Neural cell (in vitro differentiated cells): ENCODE results near the gene ERFL. TPM values are rescaled to one million over a fixed set of nuclear protein-coding genes. Genes with fewer than 3 reads are reported as not detected.

ENCODE experiments used
- H2AFZ ChIP-seq: fragments of 200-600, 300-800 bp; sonication (generic), shearing (Covaris generic); 2 replicates; pipeline ENCODE4 v1.6.0; 2014; ENCODE audit warnings: low read depth, mild to moderate bottlenecking, antibody characterized with exemption, low read length, moderate library complexity
- H3F3A ChIP-seq: fragments of 200-600 bp; shearing (Covaris generic); 2 replicates; pipeline ENCODE4 v1.6.1; 2016; ENCODE audit warnings: mild to moderate bottlenecking, moderate library complexity, mixed read lengths, antibody characterized with exemption, low read length; ENCODE audit not compliant: insufficient read depth, poor library complexity, severe bottlenecking
- H3K27ac ChIP-seq: fragments of 200-600, 300-800 bp; sonication (generic), shearing (Covaris generic); 2 replicates; pipeline ENCODE4 v1.5.1; 2014; ENCODE audit warnings: mild to moderate bottlenecking, low read length, moderate library complexity
- H3K27me3 ChIP-seq: fragments of 300-800, 200-600 bp; sonication (generic), shearing (Covaris generic); 2 replicates; pipeline ENCODE4 v1.6.0; 2014; ENCODE audit warnings: mild to moderate bottlenecking, low read depth, low read length, moderate library complexity; ENCODE audit not compliant: insufficient read depth
- H3K36me3 ChIP-seq: fragments of 300-800, 200-600 bp; sonication (generic), shearing (Covaris generic); 2 replicates; pipeline ENCODE4 v1.5.1; 2014; ENCODE audit warnings: mild to moderate bottlenecking, antibody characterized with exemption, low read length, moderate library complexity; ENCODE audit not compliant: insufficient read depth
- H3K4me2 ChIP-seq: fragments of 300-800, 200-600 bp; sonication (generic), shearing (Covaris generic); 2 replicates; pipeline ENCODE4 v1.6.0; 2014; ENCODE audit warnings: mild to moderate bottlenecking, low read length
- H3K4me3 ChIP-seq: fragments of 300-800, 200-600 bp; sonication (generic), shearing (Covaris generic); 2 replicates; pipeline ENCODE4 v1.5.1; 2014; ENCODE audit warnings: mild to moderate bottlenecking, low read length, moderate library complexity
- H3K79me2 ChIP-seq: fragments of 200-600 bp; shearing (Covaris generic); replicated peaks from 2 replicates; pipeline ENCODE4 v1.6.0; 2014; ENCODE audit warnings: mild to moderate bottlenecking, low read length, moderate library complexity; ENCODE audit not compliant: insufficient read depth
- H3K9ac ChIP-seq: fragments of 300-800, 200-600 bp; sonication (generic), shearing (Covaris generic); 2 replicates; pipeline ENCODE4 v1.6.1; 2016; ENCODE audit warnings: mild to moderate bottlenecking, low read length, mixed read lengths
- H3K9me2 ChIP-seq: fragments of 200-600 bp; shearing (Covaris generic); 2 replicates; pipeline ENCODE4 v1.6.1; 2016; ENCODE audit warnings: mild to moderate bottlenecking, low read length, mixed read lengths; ENCODE audit not compliant: insufficient read depth
- H3K9me3 ChIP-seq: fragments of 200-600, 300-800 bp; sonication (generic), shearing (Covaris generic); 2 replicates; pipeline ENCODE4 v1.6.1; 2016; ENCODE audit warnings: mild to moderate bottlenecking, mixed run types, low read length, moderate library complexity, mixed read lengths
- H4K20me1 ChIP-seq: fragments of 200-600 bp; shearing (Covaris generic); 2 replicates; pipeline ENCODE4 v1.6.1; 2016; ENCODE audit warnings: mild to moderate bottlenecking, mixed run types; ENCODE audit not compliant: insufficient read depth
- CTCF ChIP-seq: fragments of 450-650 bp; IDR thresholded peaks from 2 replicates; pipeline ENCODE4 v1.5.1; 2014; ENCODE audit warnings: antibody characterized with exemption, mild to moderate bottlenecking, moderate library complexity; ENCODE audit not compliant: poor library complexity, severe bottlenecking
- EP300 ChIP-seq: fragments of 450-650 bp; conservative IDR thresholded peaks from 2 replicates; pipeline ENCODE4 v1.6.1; 2014; ENCODE audit warnings: antibody characterized with exemption, mild to moderate bottlenecking, moderate library complexity; ENCODE audit not compliant: poor library complexity, severe bottlenecking
- EZH2 ChIP-seq: fragments of 200-600, 300-800 bp; shearing (Covaris generic), sonication (generic); IDR thresholded peaks from 2 replicates; pipeline ENCODE4 v1.6.1; 2014; ENCODE audit warnings: antibody characterized with exemption, low read length, borderline replicate concordance, mild to moderate bottlenecking; ENCODE audit not compliant: insufficient read depth, poor library complexity, severe bottlenecking
- MXI1 ChIP-seq: fragments of 450-650 bp; conservative IDR thresholded peaks from 2 replicates; pipeline ENCODE4 v1.6.1; 2014; ENCODE audit warnings: antibody characterized with exemption, mild to moderate bottlenecking; ENCODE audit not compliant: poor library complexity, severe bottlenecking
- POLR2AphosphoS5 ChIP-seq: IDR thresholded peaks from 2 replicates; pipeline ENCODE4 v1.6.1; 2012
- RAD21 ChIP-seq: fragments of 450-650 bp; conservative IDR thresholded peaks from 2 replicates; pipeline ENCODE4 v1.6.1; 2014; ENCODE audit warnings: antibody characterized with exemption, mild to moderate bottlenecking, moderate library complexity
- REST ChIP-seq: IDR thresholded peaks from 2 replicates; pipeline ENCODE4 v1.6.1; 2012; ENCODE audit warnings: borderline replicate concordance
- SMC3 ChIP-seq: fragments of 450-650 bp; conservative IDR thresholded peaks from 2 replicates; pipeline ENCODE4 v1.6.1; 2014; ENCODE audit warnings: antibody characterized with exemption, mild to moderate bottlenecking, moderate library complexity; ENCODE audit not compliant: poor library complexity
- TAF1 ChIP-seq: IDR thresholded peaks from 2 replicates; pipeline ENCODE4 v1.6.1; 2012; ENCODE audit warnings: low read depth
- polyA plus RNA-seq: library from polyadenylated mRNA; depleted of rRNA; stranded (reverse); fragments of >200 nt; gene quantifications from 2 replicates; pipeline ENCODE4 v1.2.3, GENCODE V29; 2014

Gene ERFL
- polyA plus RNA-seq, 1 donor from 2014 or later = 0.31 TPM

- H2AFZ ChIP-seq = no peak overlapping the region
- no peaks in the 10 kb centered on the region for H3K27me3 ChIP-seq
- H3K9me2 ChIP-seq = no peaks in the 10 kb centered on the region
- H3K27ac ChIP-seq = no peak overlapping the region
- H3K9me3 ChIP-seq = no peaks in the 10 kb centered on the region
- H3K9ac ChIP-seq = no peak overlapping the region
- H3K4me2 ChIP-seq = no peak overlapping the region
- no peak overlapping the region for H3K4me3 ChIP-seq
- no peaks in the 10 kb centered on the region for H4K20me1 ChIP-seq
- H3K36me3 ChIP-seq = no peaks in the 10 kb centered on the region
- no peaks in the 10 kb centered on the region for H3F3A ChIP-seq
- H3K79me2 ChIP-seq = no peaks in the 10 kb centered on the region
- no peak for TF ChIP-seq REST
- no peak for TF ChIP-seq RAD21
- TF ChIP-seq EP300 = no peak
- TF ChIP-seq CTCF = no peak
- TF ChIP-seq EZH2 = no peak
- TF ChIP-seq MXI1 = no peak
- TF ChIP-seq TAF1 = no peak
- TF ChIP-seq SMC3 = no peak
- no peak for TF ChIP-seq POLR2AphosphoS5
These were observed 22.8 kb downstream of the ERFL start for GRCh38 chr19:41905273-41906002.

- no peak overlapping the region for H3K4me2 ChIP-seq
- no peaks in the 10 kb centered on the region for H4K20me1 ChIP-seq
- no peaks in the 10 kb centered on the region for H3F3A ChIP-seq
- no peaks in the 10 kb centered on the region for H3K9me3 ChIP-seq
- TF ChIP-seq MXI1 = no peak
- TF ChIP-seq SMC3 = no peak
- TF ChIP-seq TAF1 = no peak
- TF ChIP-seq REST = no peak
- no peak for TF ChIP-seq CTCF
- H3K9ac ChIP-seq = no peak overlapping the region
- H3K27ac ChIP-seq = no peak overlapping the region
- no peaks in the 10 kb centered on the region for H3K36me3 ChIP-seq
- no peak overlapping the region for H3K4me3 ChIP-seq
- no peaks in the 10 kb centered on the region for H3K79me2 ChIP-seq
- H3K27me3 ChIP-seq = no peaks in the 10 kb centered on the region
- no peaks in the 10 kb centered on the region for H3K9me2 ChIP-seq
- H2AFZ ChIP-seq = no peak overlapping the region
These were observed 24.0 kb downstream of the ERFL start for GRCh38 chr19:41904118-41904870.
